Measurements from ENCODE around the gene SOBP.

The SOBP gene

GRCh38 chr6:107632381-107633136 lies 142.6 kb downstream of the SOBP start:
- H3K27ac ChIP-seq: no peak overlapping the region
- DNase-seq (ENCODE audit: low spot score): no peak
- ChIA-PET POLR2A (ENCODE audit: low non-redundant PET) (no interaction called here), CTCF (interaction anchor here (0.6 to 0.9 kb wide), 4 partner anchors 44 to 637 kb away, joined by 3 to 4 read pairs (median 3); no protein-coding TSS in a partner anchor)
- TF ChIP-seq, protein P1, sequence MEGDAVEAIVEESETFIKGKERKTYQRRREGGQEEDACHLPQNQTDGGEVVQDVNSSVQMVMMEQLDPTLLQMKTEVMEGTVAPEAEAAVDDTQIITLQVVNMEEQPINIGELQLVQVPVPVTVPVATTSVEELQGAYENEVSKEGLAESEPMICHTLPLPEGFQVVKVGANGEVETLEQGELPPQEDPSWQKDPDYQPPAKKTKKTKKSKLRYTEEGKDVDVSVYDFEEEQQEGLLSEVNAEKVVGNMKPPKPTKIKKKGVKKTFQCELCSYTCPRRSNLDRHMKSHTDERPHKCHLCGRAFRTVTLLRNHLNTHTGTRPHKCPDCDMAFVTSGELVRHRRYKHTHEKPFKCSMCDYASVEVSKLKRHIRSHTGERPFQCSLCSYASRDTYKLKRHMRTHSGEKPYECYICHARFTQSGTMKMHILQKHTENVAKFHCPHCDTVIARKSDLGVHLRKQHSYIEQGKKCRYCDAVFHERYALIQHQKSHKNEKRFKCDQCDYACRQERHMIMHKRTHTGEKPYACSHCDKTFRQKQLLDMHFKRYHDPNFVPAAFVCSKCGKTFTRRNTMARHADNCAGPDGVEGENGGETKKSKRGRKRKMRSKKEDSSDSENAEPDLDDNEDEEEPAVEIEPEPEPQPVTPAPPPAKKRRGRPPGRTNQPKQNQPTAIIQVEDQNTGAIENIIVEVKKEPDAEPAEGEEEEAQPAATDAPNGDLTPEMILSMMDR (conservative IDR thresholded peaks at IDR 0.05; ENCODE audit: low read depth): no peak

- DNase-seq (ENCODE audit: low spot score): no peak
- ChIA-PET POLR2A (ENCODE audit: low non-redundant PET) (no interaction called here), CTCF (interaction anchor here (0.9 kb wide), 1 partner anchor 69 kb away, joined by 3 read pairs; no protein-coding TSS in a partner anchor)
- TF ChIP-seq, protein P1 (conservative IDR thresholded peaks at IDR 0.05; ENCODE audit: low read depth): no peak
- H3K27ac ChIP-seq: no peak overlapping the region
These were observed 143.9 kb downstream of the SOBP start for GRCh38 chr6:107633680-107634323.

GRCh38 chr6:107634324-107635056 lies 144.6 kb downstream of the SOBP start:
- TF ChIP-seq, protein P1 (conservative IDR thresholded peaks at IDR 0.05; ENCODE audit: low read depth): no peak
- POLR2A ChIA-PET (ENCODE audit: low non-redundant PET): no interaction called here
- CTCF ChIA-PET: no interaction called here
- H3K27ac ChIP-seq: no peak overlapping the region
- DNase-seq (ENCODE audit: low spot score): no peak

- no peak for DNase-seq (ENCODE audit: low spot score)
- CTCF ChIA-PET: interaction anchor here (0.6 kb wide), 1 partner anchor 42 kb away, joined by 4 read pairs; no protein-coding TSS in a partner anchor
- POLR2A ChIA-PET (ENCODE audit: low non-redundant PET): no interaction called here
- H3K27ac ChIP-seq: no peak overlapping the region
- TF ChIP-seq, protein P1 (conservative IDR thresholded peaks at IDR 0.05; ENCODE audit: low read depth): no peak
These were observed 145.2 kb downstream of the SOBP start for GRCh38 chr6:107635057-107635515.

- TF ChIP-seq, protein P1 (conservative IDR thresholded peaks at IDR 0.05; ENCODE audit: low read depth): no peak
- DNase-seq (ENCODE audit: low spot score): no peak
- ChIA-PET CTCF (no interaction called here), POLR2A (ENCODE audit: low non-redundant PET) (no interaction called here)
- H3K27ac ChIP-seq: no peak overlapping the region
These were observed 146.6 kb downstream of the SOBP start for GRCh38 chr6:107636486-107636885.
